MM.1S (cell line): Measurements from ENCODE around the gene NFATC3.

ENCODE experiments used
- DNase-seq: peaks from one replicate; pipeline ENCODE4 v3.0.0-alpha.2; 2015
- H2AFZ ChIP-seq: fragments of 300-600 bp; sonication (generic); 2 replicates; pipeline ENCODE4 v1.6.0; 2016; ENCODE audit warnings: antibody characterized with exemption, low read length
- H3F3A ChIP-seq: fragments of 300-600 bp; sonication (generic); 2 replicates; pipeline ENCODE4 v1.6.1; 2016; ENCODE audit warnings: mild to moderate bottlenecking, antibody characterized with exemption, low read length, moderate library complexity, mixed read lengths; ENCODE audit not compliant: insufficient read depth
- H3K27ac ChIP-seq: fragments of 300-600 bp; sonication (generic); 2 replicates; pipeline ENCODE4 v1.5.1; 2016; ENCODE audit warnings: mild to moderate bottlenecking, low read length
- H3K27me3 ChIP-seq: fragments of 300-600 bp; sonication (generic); replicated peaks from 2 replicates; pipeline ENCODE4 v1.6.0; 2016; ENCODE audit warnings: low read length; ENCODE audit not compliant: insufficient read depth
- H3K36me3 ChIP-seq: fragments of 300-600 bp; sonication (generic); replicated peaks from 2 replicates; pipeline ENCODE4 v1.6.1; 2016; ENCODE audit warnings: mild to moderate bottlenecking, low read length, mixed read lengths; ENCODE audit not compliant: insufficient read depth
- H3K4me1 ChIP-seq: fragments of 300-600 bp; sonication (generic); 2 replicates; pipeline ENCODE4 v1.6.1; 2016; ENCODE audit warnings: low read length, mixed read lengths
- H3K4me2 ChIP-seq: fragments of 300-600 bp; sonication (generic); 2 replicates; pipeline ENCODE4 v1.6.0; 2016; ENCODE audit warnings: low read depth, low read length
- H3K4me3 ChIP-seq: fragments of 300-600 bp; sonication (generic); 2 replicates; pipeline ENCODE4 v1.5.1; 2016; ENCODE audit warnings: low read length, mixed read lengths
- H3K79me2 ChIP-seq: fragments of 300-600 bp; sonication (generic); 2 replicates; pipeline ENCODE4 v1.6.1; 2016; ENCODE audit warnings: mixed run types, low read length, mixed read lengths
- H3K9ac ChIP-seq: fragments of 300-600 bp; sonication (generic); 2 replicates; pipeline ENCODE4 v1.6.1; 2016; ENCODE audit warnings: low read length, mixed read lengths
- H3K9me2 ChIP-seq: fragments of 300-600 bp; sonication (generic); replicated peaks from 2 replicates; pipeline ENCODE4 v1.6.1; 2016; ENCODE audit warnings: mild to moderate bottlenecking, low read length, mixed read lengths; ENCODE audit not compliant: insufficient read depth
- H3K9me3 ChIP-seq: fragments of 300-600 bp; sonication (generic); replicated peaks from 2 replicates; pipeline ENCODE4 v1.6.1; 2016; ENCODE audit warnings: mild to moderate bottlenecking, low read length, mixed read lengths; ENCODE audit not compliant: insufficient read depth
- H4K20me1 ChIP-seq: fragments of 300-600 bp; sonication (generic); 2 replicates; pipeline ENCODE4 v1.6.1; 2016; ENCODE audit warnings: mild to moderate bottlenecking, low read length, moderate library complexity, mixed read lengths; ENCODE audit not compliant: insufficient read depth
- EZH2 ChIP-seq: fragments of 300-600 bp; sonication (generic); optimal IDR thresholded peaks from 2 replicates; pipeline ENCODE3; 2017; ENCODE audit warnings: low read depth, mild to moderate bottlenecking, antibody characterized with exemption, low read length, mixed read lengths
- EZH2phosphoT487 ChIP-seq: fragments of 300-600 bp; sonication (generic); IDR thresholded peaks from 2 replicates; pipeline ENCODE4 v1.6.1; 2018; ENCODE audit warnings: antibody characterized with exemption, low read length
- TF ChIP-seq, protein P1 (sequence below): fragments of 300-600 bp; sonication (generic); IDR thresholded peaks from 2 replicates; pipeline ENCODE4 v1.5.1; 2016; ENCODE audit warnings: antibody characterized with exemption, low read length, mixed read lengths

The NFATC3 gene

DNA sequence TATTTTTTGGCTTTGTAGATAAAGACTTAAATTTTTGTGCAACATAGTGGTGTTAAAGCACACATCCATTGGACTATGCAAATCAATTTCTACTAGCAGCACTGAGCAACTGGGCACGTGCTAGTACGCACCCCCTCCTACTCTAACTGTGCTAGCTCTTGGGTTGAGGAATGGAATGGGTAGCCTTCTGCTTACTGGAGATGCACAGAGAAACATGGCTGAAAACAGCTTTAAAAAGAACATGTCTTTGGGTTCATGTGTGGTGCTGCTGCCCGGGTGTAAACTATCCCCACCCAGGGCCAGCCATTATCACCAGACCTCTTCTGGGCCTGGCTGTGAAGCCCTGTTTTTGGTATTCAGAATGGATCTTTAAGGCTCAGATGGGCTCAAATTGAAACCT is 143.5 kb downstream of the NFATC3 start:
- Histone ChIP-seq H2AFZ (no peak overlapping the region), H3K79me2 (no peaks in the 10 kb centered on the region), H3K9me2 (no peaks in the 10 kb centered on the region), H3K27me3 (no peaks in the 10 kb centered on the region), H3K4me3 (no peak overlapping the region), H4K20me1 (no peaks in the 10 kb centered on the region), H3K4me2 (no peak overlapping the region), H3K9ac (no peak overlapping the region), H3K36me3 (no peaks in the 10 kb centered on the region), H3K27ac (no peak overlapping the region), H3F3A (peaks cover 9% of the 10 kb centered on the region; the same call in 1 of the 2 replicates), H3K9me3 (no peaks in the 10 kb centered on the region), H3K4me1 (peaks cover 15% of the 10 kb centered on the region)
- DNase-seq = no peak
- no peak for TF ChIP-seq EZH2
- TF ChIP-seq EZH2phosphoT487 = no peak
- TF ChIP-seq, protein P1, sequence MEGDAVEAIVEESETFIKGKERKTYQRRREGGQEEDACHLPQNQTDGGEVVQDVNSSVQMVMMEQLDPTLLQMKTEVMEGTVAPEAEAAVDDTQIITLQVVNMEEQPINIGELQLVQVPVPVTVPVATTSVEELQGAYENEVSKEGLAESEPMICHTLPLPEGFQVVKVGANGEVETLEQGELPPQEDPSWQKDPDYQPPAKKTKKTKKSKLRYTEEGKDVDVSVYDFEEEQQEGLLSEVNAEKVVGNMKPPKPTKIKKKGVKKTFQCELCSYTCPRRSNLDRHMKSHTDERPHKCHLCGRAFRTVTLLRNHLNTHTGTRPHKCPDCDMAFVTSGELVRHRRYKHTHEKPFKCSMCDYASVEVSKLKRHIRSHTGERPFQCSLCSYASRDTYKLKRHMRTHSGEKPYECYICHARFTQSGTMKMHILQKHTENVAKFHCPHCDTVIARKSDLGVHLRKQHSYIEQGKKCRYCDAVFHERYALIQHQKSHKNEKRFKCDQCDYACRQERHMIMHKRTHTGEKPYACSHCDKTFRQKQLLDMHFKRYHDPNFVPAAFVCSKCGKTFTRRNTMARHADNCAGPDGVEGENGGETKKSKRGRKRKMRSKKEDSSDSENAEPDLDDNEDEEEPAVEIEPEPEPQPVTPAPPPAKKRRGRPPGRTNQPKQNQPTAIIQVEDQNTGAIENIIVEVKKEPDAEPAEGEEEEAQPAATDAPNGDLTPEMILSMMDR = no peak

DNA sequence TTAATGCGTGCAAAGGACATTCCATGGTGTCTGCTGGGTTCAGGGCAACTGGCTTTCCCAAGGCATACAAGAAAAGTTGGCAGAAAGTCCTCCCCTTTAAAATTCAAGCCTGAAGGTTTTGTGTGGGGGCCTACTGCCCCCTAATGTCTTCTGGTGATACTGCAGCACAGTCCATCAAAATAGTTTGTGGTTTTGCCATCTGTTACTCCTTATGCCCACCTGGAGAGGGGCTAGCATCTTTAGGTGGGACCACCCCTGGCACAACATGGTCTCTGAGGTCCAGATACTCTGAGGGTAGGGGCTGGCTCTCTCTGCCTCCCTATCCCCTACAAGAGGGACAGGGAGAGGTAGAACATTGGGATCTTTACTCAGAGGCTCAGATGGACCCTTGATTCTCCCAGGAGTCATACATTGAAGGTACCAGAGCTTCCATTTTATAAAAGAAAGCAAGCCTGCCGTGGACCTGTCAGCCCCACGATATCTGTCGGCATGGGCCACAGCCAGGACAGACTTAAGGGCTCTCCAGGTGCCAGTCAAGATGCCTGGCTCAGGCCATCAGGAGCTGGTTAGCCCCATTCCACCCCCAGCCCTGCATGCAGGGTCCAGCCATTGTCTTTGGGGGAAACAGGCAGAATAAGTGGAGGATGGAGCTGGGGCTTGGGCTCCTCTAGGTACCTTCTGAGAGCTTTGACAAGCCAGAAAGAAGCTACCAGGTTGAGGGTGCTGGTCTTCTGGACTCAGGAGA is 144.4 kb downstream of the NFATC3 start:
- Histone ChIP-seq H3K27me3 (no peaks in the 10 kb centered on the region), H3K9me3 (no peaks in the 10 kb centered on the region), H3K4me1 (peaks cover 15% of the 10 kb centered on the region), H3K27ac (no peak overlapping the region), H3K4me3 (no peak overlapping the region), H3K36me3 (no peaks in the 10 kb centered on the region), H2AFZ (no peak overlapping the region), H3F3A (peaks cover 12% of the 10 kb centered on the region), H3K79me2 (no peaks in the 10 kb centered on the region), H3K9me2 (no peaks in the 10 kb centered on the region), H3K4me2 (no peak overlapping the region), H4K20me1 (no peaks in the 10 kb centered on the region), H3K9ac (no peak overlapping the region)
- DNase-seq = peak; percentile 48
- no peak for TF ChIP-seq EZH2phosphoT487
- TF ChIP-seq, protein P1 = peak; percentile 85

DNA sequence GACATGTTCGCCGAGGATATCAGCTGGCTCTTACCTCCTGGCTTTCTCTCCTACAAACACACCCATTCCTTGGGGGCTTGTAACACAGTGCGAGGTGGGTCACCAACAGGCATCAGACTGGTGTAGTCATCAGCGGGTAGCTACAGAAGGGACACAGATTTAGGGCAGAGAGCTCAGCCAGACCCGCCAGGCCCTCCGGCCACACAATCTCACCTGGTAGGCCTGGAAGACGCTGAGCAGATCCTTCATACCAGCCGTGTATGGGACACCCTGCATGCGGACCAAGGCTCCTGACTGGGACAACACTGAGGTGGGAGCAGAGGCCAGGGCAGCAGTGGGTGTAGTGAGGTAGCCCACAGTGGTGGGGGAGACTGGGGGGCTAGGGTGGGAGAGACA is 145.0 kb downstream of the NFATC3 start:
- no peak overlapping the region for H3K27ac ChIP-seq
- H3K9ac ChIP-seq = no peak overlapping the region
- no peaks in the 10 kb centered on the region for H4K20me1 ChIP-seq
- no peaks in the 10 kb centered on the region for H3K27me3 ChIP-seq
- no peak overlapping the region for H3K4me2 ChIP-seq
- H3K36me3 ChIP-seq = no peaks in the 10 kb centered on the region
- H3K4me1 ChIP-seq = peaks cover 15% of the 10 kb centered on the region
- peaks cover 14% of the 10 kb centered on the region for H3F3A ChIP-seq
- H2AFZ ChIP-seq = no peak overlapping the region
- no peak for TF ChIP-seq EZH2phosphoT487
- no peak for TF ChIP-seq EZH2
- TF ChIP-seq, protein P1 = no peak
- H3K79me2 ChIP-seq = no peaks in the 10 kb centered on the region
- no peak overlapping the region for H3K4me3 ChIP-seq
- H3K9me3 ChIP-seq = no peaks in the 10 kb centered on the region
- no peaks in the 10 kb centered on the region for H3K9me2 ChIP-seq
- no peak for DNase-seq
